Measurements from ENCODE around the gene CLIP2.
"Not testable (repeated sequence)": the region's sequence is repeated elsewhere in the genome, so short reads cannot be mapped to it uniquely, and the experiment has no call there.

Gene CLIP2

GRCh38 chr7:74407958-74408357 is 118.8 kb downstream of the CLIP2 start:
- no peak for DNase-seq

GRCh38 chr7:74409571-74409970 is 120.4 kb downstream of the CLIP2 start:
- DNase-seq, result no peak

GRCh38 chr7:74410772-74411171 is 121.6 kb downstream of the CLIP2 start:
- no peak for DNase-seq

DNA sequence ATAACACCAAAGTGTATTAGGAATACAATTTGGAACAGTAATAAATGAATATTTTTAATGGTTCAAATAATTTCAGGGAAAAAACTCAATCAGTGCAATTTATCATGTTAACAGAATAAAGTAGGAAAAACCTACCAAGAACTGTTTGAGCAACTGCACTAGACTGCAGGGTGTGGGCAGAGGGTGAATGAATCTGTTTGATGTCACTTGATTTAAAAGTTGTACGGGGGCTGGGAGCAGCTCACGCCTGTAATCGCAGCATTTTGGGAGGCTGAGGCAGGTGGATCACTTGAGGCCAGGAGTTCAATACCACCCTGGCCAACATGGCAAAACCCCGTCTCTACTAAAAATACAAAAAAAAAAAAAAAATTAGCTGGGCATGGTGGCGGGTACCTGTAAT is 122.4 kb downstream of the CLIP2 start:
- DNase-seq, result not testable (repeated sequence)

- no peak for DNase-seq
Observed at GRCh38 chr7:74412056-74412455, 122.8 kb downstream of the CLIP2 start.

GRCh38 chr7:74412603-74413002 is 123.4 kb downstream of the CLIP2 start:
- no peak for DNase-seq

- not testable (repeated sequence) for DNase-seq
Observed at GRCh38 chr7:74414595-74415333, 125.6 kb downstream of the CLIP2 start.

- peak; percentile 53 to 55 for DNase-seq
Observed at GRCh38 chr7:74417419-74417971, 128.3 kb downstream of the CLIP2 start.

GRCh38 chr7:74418076-74418475 is 128.9 kb downstream of the CLIP2 start:
- no peak for DNase-seq

DNA sequence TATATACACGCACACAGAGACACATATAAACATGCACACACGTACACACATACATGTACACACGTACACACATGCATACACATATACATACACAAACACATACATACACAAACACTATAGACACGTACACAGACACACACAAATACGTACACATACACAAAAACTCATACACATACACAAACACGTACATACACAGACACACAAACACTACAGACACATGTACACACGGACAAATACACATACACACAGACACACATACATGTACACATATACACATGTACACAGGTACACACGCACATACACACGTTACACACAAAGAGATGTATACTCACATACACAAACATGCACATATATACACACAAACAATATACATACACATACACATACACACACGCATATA is 129.3 kb downstream of the CLIP2 start:
- no peak for DNase-seq

- not testable (repeated sequence) for DNase-seq
Observed at GRCh38 chr7:74419232-74419631, 130.0 kb downstream of the CLIP2 start.

GRCh38 chr7:74420006-74420405 is 130.8 kb downstream of the CLIP2 start:
- no peak for DNase-seq

DNA sequence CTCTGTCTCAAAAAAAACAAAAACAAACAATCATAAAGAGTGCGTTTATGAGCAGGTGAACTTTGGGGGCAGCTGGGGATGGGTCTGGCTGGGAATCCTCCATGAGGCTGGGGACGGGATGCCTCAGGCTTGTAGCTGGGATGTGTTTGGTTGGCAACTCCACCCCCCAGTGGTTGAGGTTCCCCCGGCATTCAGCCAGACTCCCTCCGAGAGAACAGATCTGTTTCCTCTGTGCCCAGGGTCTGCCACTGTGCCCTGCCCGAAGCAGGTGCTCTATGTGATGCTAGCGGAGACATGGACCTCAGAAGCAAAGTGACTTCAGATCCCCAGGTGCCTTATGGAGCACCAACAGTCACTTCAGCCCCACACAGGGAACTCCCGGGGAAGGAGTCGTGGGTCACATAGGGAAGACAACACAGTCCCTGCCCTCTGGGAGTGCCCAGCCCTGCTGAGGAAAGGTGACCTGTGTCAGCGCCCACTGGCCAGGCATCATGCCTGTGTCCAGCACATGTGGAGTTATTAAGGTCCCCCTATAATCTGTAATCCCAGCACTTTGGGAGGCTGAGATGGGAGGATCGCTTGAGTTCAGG is 135.2 kb downstream of the CLIP2 start:
- DNase-seq, result no peak

- no peak for DNase-seq
Observed at GRCh38 chr7:74428023-74428422, 138.8 kb downstream of the CLIP2 start.

DNA sequence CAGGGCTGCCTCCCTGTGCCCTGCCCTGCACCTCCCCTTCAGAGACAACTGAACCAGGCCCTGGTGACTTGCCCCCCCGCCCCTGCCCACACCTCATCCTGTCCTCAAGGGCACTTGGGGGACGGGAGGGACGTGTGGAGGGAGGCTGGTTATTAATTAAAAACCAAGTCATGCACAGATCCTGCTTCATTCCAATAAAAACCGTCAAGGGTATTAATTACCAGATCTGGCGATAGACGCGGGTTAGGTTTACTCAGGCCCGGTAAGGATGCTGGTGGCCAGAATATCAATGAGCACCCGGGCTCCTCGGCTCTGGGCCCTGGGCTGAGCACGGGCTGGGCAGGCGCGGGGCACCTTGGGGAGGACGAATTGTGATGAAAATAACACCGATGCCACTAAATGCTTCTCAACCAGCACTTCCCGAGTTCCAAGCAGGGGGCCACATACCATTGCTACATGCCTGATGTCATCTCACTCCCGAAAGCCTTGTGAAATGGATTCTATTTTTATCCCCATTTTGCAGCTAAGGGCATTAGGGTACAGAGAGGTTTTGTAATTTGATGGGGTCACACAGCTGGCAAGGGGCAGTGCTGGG is 140.0 kb downstream of the CLIP2 start:
- DNase-seq, result no peak

DNA sequence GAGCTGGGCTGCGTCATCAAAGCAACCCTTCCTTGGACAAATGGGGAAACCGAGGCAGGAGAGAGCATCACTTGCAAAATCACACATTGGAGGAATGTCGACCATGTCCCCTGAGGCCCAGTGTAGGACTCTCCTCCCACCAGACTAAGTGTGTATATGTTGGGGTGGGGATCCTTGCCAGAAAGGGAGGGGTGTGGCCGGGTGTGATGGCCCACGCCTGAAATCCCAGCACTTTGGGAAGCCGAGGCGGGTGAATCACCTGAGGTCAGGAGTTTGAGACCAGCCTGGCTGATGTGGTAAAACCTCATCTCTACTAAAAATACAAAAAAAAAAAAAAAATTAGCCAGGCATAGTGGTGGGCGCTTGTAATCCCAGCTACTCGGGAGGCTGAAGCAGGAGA is 141.2 kb downstream of the CLIP2 start:
- DNase-seq, result not testable (repeated sequence)

GRCh38 chr7:74430961-74431466 is 141.8 kb downstream of the CLIP2 start:
- no peak for DNase-seq

DNA sequence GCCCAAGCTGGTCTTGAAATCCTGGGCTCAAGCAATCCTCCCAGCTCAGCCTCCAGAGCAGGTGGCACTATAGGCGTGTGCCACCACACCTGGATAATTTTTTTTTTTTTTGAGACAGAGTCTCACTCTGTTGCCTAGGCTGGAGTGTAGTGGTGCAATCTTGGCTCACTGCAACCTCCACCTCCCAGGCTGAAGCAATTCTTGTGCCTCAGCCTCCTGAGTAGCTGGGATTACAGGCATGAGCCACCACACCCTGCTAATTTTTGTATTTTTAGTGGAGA is 148.0 kb downstream of the CLIP2 start:
- DNase-seq, result not testable (repeated sequence)

GRCh38 chr7:74438327-74438726 is 149.1 kb downstream of the CLIP2 start:
- no peak for DNase-seq

DNA sequence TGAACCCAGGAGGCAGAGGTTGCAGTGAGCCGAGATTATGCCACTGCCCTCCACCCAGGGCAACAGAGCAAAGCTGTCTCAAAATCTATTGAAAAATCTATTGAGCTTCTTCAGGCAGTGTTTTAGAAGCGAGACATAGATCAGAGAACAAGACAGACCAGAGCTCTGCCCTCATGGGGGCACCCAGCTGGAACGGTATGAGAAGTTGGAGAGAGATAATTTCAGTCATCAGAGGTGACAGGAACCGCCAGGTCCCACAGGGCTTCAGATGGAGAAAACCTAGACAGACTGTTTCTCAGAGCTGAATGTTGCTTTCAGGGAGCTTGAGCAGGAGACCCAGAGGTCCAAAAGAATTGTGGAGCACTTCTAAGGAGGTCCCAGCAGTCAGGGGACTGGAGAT is 150.3 kb downstream of the CLIP2 start:
- DNase-seq, result no peak

DNA sequence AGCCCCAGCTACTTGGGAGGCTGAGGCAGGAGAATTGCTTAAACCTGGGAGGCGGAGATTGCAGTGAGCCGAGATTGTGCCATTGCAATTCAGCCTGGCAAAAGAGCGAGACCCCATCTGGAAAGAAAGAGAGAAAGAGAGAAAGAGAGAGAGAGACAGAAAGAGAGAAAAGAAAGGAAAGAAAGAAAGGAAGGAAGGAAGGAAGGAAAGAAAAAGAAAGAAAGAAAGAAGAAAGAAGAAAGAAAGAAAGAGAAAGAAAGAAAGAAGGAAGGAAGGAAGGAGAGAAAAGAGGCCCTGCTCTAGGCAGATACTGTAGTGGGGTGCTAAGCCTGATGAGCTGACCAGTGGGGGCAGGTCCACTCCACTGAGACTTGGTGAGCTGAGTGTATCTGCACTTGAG is 150.9 kb downstream of the CLIP2 start:
- DNase-seq, result not testable (repeated sequence)

DNA sequence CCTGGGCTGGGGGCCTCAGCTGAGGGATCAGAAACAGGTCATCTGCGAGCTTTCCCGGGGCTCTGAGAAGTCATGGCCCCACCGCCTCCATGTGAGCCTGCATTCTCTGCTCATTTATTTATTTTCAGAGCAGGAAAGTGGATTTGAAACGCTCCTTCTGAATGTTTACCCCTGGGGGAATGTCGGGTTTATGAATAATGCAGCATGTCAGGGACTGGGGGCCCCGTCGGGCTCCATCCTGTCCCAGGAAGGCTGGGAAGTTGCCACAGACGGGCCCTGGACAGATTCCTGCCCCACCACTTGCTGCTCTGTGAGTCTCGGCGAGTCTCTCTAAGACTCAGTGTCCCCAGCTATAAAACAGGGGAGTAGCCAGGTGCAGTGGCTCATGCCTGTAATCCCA is 152.6 kb downstream of the CLIP2 start:
- DNase-seq, result no peak

DNA sequence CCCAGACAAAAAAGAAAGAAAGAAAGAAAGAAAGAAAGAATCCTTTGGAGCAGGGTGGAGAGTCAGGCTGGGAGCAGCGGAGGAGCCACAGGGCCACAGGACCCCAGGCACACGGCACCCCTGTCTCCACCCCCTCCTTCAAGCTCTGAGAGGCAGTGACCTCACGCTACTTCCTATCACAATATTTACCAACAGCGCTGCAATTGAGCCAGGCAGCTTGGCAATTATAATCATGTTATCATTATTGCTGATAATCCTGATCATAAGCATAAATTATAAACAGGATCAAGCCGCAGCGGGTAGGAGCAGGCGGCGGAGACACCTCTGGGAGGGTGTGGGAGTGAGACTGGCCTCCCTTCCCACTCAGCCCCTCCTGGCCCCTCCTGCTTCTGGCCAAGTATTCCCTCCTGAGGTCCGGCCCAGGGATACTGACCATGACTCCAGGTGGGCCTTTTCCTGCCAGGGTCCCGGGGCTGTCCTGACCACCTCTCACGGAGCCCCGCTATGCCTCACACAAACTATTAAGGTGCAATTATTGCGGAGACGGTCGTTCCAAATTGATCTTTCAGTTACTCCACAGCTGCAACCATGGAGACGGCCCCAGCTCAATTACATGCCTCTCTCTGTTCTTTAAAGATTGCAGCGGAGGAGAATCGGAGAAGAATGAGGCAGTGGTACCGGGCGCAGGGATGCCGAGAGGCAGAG is 154.5 kb downstream of the CLIP2 start:
- DNase-seq, result no peak
